BLaER1 (cell line): ENCODE results near the gene PAX8.

Experiments used
- H3K27ac ChIP-seq: shearing (Covaris generic); formaldehyde crosslinking; 2 replicates; pipeline ENCODE4 v1.8.1; 2022
- H3K27me3 ChIP-seq: shearing (Covaris generic); formaldehyde crosslinking; 2 replicates; pipeline ENCODE4 v1.8.1; 2022
- H3K36me3 ChIP-seq: shearing (Covaris generic); formaldehyde crosslinking; 2 replicates; pipeline ENCODE4 v1.8.1; 2022
- H3K4me1 ChIP-seq: shearing (Covaris generic); formaldehyde crosslinking; 2 replicates; pipeline ENCODE4 v1.8.1; 2022
- H3K4me2 ChIP-seq: shearing (Covaris generic); formaldehyde crosslinking; 2 replicates; pipeline ENCODE4 v1.8.1; 2022
- H3K4me3 ChIP-seq: shearing (Covaris generic); formaldehyde crosslinking; 2 replicates; pipeline ENCODE4 v1.8.1; 2022
- H3K9ac ChIP-seq: shearing (Covaris generic); formaldehyde crosslinking; 2 replicates; pipeline ENCODE4 v1.8.1; 2022
- H3K9me3 ChIP-seq: shearing (Covaris generic); formaldehyde crosslinking; 2 replicates; pipeline ENCODE4 v1.8.1; 2022
- H4K20me1 ChIP-seq: shearing (Covaris generic); formaldehyde crosslinking; 2 replicates; pipeline ENCODE4 v1.8.1; 2022
- Cebpa-rat ChIP-seq: shearing (Covaris generic); IDR thresholded peaks from 2 replicates; pipeline ENCODE4 v1.8.1; 2022

Gene PAX8

DNA sequence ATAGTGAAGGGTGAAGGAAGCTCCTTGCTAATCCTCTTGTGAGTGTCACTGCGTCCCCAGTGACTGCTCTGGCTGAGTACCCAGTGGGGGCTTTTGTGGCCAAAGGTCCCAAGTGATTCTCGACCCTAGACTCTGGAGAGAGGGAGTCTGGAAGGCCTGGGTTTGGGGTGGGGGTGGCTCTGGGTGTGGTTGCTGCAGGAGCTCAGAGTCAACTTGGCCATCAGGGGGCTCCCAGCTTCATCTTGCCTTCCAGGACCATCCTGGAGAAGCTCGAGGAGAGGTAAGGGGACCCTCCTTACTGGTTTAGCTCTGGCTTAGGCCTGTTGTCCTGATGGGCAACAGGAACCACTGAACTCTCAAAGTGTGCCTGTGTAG, 104.4 kb downstream of the PAX8 start:
- peak overlapping the region; percentile 73 for H3K9ac ChIP-seq
- peak overlapping the region; percentile 98 for H3K4me2 ChIP-seq
- peak overlapping the region; percentile 82 for H3K27ac ChIP-seq
- no peak for TF ChIP-seq Cebpa-rat
- no peaks in the 10 kb centered on the region for H3K27me3 ChIP-seq
- peaks cover 8% of the 10 kb centered on the region; the same call in 1 of the 2 replicates for H3K36me3 ChIP-seq
- peak overlapping the region; percentile 66 for H3K4me3 ChIP-seq
- H3K9me3 ChIP-seq, result no peaks in the 10 kb centered on the region
- H4K20me1 ChIP-seq, result peaks cover 41% of the 10 kb centered on the region
- H3K4me1 ChIP-seq, result peaks cover 62% of the 10 kb centered on the region

GRCh38 chr2:113173542-113174375, 105.0 kb downstream of the PAX8 start, which contains the start of gene PSD4:
Gene PSD4, plus strand, starts transcription at chr2:113173971. Its CDS starts 8,486 bp downstream, at chr2:113182457.
- no peaks in the 10 kb centered on the region for H3K27me3 ChIP-seq
- H3K4me3 ChIP-seq, result peak within 1 kb of the TSS; percentile 66
- H3K36me3 ChIP-seq, result peaks cover 8% of the 10 kb centered on the region; the same call in 1 of the 2 replicates
- peaks cover 62% of the 10 kb centered on the region for H3K4me1 ChIP-seq
- H3K27ac ChIP-seq, result peak within 1 kb of the TSS; percentile 82
- H3K9me3 ChIP-seq, result no peaks in the 10 kb centered on the region
- H3K4me2 ChIP-seq, result peak within 1 kb of the TSS; percentile 98
- H4K20me1 ChIP-seq, result peaks cover 35% of the 10 kb centered on the region; the same call in 1 of the 2 replicates
- no peak for TF ChIP-seq Cebpa-rat
- peak within 1 kb of the TSS; percentile 73 for H3K9ac ChIP-seq

DNA sequence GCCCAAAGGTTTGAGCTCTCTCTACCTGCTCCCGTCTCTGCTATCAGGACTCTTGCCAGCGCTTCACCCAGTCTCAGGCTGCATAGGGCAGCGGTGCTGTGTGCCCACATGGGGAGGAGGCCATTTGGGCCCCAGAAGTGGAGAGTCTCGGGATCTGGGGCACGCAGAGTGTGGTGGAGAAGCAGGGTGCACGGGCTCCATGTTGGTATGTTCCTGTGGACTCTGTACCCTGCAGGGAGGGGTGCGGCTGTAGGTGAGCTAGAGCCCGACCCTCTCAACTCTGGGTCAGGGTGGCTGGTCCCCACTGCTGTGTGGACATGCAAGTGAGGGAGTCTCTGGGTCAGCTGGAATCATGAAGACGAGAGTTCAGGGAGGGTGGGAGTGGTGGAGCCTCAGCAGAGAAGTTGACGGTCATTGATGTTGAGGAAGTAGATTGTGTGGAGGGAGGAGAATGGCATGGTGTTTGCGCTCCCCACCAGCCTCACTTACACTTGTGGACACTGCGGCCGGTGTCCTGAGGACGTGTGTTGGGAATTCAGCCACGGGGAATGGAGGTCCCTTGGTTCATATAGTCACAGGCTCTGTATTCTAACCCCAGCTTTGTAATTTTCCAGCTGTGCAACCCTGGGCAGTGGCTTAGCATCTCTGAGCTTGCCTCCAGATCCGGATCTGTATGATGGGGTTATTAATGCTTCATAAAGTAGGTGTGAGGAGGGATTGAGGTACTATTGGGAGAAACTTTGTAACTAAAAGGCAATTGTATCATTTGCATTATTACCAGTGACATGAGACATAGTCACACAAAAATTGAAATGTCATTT, 105.8 kb downstream of the PAX8 start:
- TF ChIP-seq Cebpa-rat, result no peak
- peak overlapping the region; percentile 82 for H3K27ac ChIP-seq
- no peak overlapping the region for H3K9ac ChIP-seq
- H3K9me3 ChIP-seq, result no peaks in the 10 kb centered on the region
- peak overlapping the region; percentile 66; the same call in 1 of the 2 replicates for H3K4me3 ChIP-seq
- H3K36me3 ChIP-seq, result peaks cover 5% of the 10 kb centered on the region; the same call in 1 of the 2 replicates
- H3K4me1 ChIP-seq, result peaks cover 65% of the 10 kb centered on the region
- peak overlapping the region; percentile 98 for H3K4me2 ChIP-seq
- peaks cover 27% of the 10 kb centered on the region; the same call in 1 of the 2 replicates for H4K20me1 ChIP-seq
- H3K27me3 ChIP-seq, result no peaks in the 10 kb centered on the region

DNA sequence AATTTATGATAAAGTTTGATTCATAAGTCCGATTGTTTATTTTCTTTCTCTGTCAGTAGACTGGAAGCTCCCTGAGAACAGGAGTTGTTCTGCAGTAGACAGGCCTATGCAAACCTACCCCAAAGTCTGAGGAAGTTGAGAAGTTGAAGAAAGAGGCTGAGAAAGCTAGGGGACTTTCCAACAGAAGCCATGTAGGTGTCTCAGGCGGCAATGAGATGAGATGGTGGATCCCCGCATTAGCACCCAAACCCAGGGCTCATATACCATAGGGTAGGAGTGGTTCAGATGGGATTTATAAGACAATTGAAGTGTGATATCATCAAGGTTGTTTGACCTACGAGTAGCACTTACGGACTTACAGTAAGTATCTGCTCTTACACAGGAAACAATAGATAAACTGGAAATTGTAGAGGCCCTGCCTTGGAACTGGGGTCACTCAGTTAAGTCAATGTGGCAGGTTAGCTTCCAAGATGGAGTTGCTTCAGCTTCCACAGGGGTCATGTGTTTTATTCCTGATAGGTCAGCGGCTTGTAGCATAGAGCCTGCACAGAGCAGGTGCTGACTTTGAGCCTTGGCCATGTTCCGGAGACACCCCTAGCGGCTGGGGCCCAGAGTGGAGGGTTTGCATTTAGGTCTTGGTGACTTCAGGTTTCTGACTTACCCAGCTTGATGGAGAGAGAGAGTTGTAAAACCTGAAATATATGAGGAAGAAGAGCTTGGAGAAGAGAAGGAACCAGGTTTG, 107.2 kb downstream of the PAX8 start:
- Histone ChIP-seq H3K27me3 (no peaks in the 10 kb centered on the region), H4K20me1 (peaks cover 13% of the 10 kb centered on the region; the same call in 1 of the 2 replicates), H3K9ac (no peak overlapping the region), H3K9me3 (no peaks in the 10 kb centered on the region), H3K36me3 (no peaks in the 10 kb centered on the region), H3K27ac (no peak overlapping the region), H3K4me2 (no peak overlapping the region), H3K4me3 (no peak overlapping the region), H3K4me1 (peaks cover 56% of the 10 kb centered on the region)
- no peak for TF ChIP-seq Cebpa-rat

DNA sequence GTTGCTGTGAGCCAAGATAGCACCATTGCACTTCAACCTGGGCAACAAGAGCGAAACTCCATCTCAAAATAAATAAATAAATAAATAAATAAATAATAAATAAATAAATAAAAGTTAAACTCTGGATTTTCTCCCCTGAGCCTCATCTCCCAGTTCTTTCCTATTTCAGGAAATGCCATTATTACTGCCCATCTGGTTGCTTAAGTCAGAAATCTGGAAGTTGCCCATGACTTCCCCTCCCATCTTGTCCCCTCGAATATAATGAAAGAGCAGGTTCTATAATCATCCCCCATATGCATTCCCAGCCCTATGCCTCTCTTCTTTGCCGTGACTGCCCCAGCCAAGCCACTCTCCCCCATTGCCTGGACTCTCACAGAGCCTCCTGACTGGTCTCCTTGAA, 109.1 kb downstream of the PAX8 start:
- no peaks in the 10 kb centered on the region for H3K36me3 ChIP-seq
- H3K4me3 ChIP-seq, result no peak overlapping the region
- no peak overlapping the region for H3K9ac ChIP-seq
- H3K4me1 ChIP-seq, result peaks cover 42% of the 10 kb centered on the region
- no peaks in the 10 kb centered on the region for H4K20me1 ChIP-seq
- H3K27ac ChIP-seq, result no peak overlapping the region
- H3K4me2 ChIP-seq, result no peak overlapping the region
- no peak for TF ChIP-seq Cebpa-rat
- H3K9me3 ChIP-seq, result no peaks in the 10 kb centered on the region
- H3K27me3 ChIP-seq, result no peaks in the 10 kb centered on the region; the same call in 1 of the 2 replicates

DNA sequence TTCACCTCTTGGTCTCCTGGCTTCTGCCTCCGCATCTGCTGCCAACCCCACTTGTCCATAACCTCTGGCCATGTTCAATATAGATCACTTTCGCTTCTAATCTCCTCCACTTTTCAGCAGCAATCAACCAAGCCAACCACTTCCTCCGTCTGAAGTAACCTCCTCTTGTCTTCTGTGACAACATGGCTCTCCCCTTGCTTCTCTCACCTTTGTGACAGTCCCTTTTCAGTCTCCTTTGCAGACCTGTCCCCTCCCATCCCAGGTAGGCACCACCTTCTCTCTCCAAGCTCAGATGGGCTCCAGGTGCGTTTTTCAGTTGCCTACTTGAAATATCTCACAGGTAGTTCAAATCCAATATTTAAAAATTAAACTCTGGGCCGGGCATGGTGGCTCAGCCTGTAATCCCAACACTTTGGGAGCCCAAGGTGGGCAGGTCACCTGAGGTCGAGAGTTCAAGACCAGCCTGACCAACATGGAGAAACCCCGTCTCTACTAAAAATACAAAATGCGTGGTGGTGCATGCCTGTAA, 109.7 kb downstream of the PAX8 start:
- TF ChIP-seq Cebpa-rat, result no peak
- H3K36me3 ChIP-seq, result no peaks in the 10 kb centered on the region
- H3K27ac ChIP-seq, result no peak overlapping the region
- H3K9ac ChIP-seq, result no peak overlapping the region
- H4K20me1 ChIP-seq, result no peaks in the 10 kb centered on the region
- H3K27me3 ChIP-seq, result no peaks in the 10 kb centered on the region; the same call in 1 of the 2 replicates
- H3K4me1 ChIP-seq, result peaks cover 37% of the 10 kb centered on the region
- H3K9me3 ChIP-seq, result no peaks in the 10 kb centered on the region
- H3K4me3 ChIP-seq, result no peak overlapping the region
- peak overlapping the region; percentile 69 for H3K4me2 ChIP-seq

DNA sequence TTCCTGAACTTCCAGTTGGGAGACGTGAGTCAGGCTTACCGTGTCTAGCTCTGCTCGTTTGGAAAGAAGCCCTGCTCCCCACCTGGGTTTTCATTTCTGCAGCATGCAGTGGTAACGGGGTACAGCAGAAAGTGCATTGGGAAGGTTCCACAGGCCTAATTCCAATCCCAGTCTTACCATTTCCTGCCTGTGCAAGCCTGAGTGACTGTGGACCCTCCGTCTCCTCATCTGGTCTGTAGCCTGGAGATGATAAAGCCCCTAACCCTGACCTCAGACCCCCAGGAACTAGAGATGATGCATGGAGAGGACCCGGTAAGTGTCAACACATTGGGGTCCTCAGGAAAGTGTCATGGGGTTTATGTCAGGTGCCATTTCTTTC, 110.8 kb downstream of the PAX8 start:
- no peak for TF ChIP-seq Cebpa-rat
- Histone ChIP-seq H3K9ac (no peak overlapping the region), H3K36me3 (no peaks in the 10 kb centered on the region), H3K27ac (no peak overlapping the region), H3K27me3 (no peaks in the 10 kb centered on the region; the same call in 1 of the 2 replicates), H3K4me3 (no peak overlapping the region), H3K9me3 (no peaks in the 10 kb centered on the region), H3K4me1 (peaks cover 25% of the 10 kb centered on the region), H3K4me2 (peak overlapping the region; percentile 69), H4K20me1 (no peaks in the 10 kb centered on the region)

DNA sequence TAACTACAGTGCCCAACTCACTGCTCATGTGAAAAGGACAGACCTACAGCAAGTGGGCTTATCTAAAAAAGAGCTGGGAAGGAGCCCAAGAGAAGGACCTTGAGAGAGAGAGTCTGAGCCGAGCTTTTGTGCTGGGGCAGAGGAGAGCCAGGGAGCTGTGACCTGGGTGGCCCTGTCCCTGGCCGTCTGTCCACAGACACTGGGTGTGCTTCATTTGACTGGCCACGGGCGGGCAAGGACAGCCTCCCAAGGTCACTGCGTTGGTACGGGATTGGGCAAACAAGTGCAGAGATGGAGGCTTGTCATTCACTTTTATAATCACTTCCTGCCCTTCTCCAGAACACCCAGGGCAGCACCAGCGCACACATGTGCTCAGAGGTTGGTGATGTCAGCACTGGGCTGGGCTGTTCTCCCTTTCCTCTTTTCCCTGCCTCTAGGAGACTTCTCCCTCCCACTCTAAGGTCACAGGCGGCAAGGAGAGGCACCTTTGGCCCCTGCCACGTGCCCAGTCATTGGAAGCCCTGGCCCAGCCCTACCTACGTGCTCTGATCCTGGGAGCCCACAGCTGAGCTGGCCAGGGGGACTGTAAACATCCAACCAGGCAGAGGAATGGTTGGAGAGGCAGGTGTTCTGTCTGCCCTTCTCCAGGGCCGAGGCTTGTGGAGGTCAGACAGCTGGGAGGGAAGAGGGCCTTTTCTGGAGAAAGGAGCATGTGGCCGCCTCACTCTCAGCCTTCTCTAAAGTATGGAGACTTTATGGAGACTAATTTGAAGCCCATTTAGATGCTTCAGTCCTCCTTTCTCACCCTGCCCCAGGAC, 111.4 kb downstream of the PAX8 start:
- TF ChIP-seq Cebpa-rat, result no peak
- Histone ChIP-seq H3K9me3 (no peaks in the 10 kb centered on the region), H3K4me1 (peaks cover 20% of the 10 kb centered on the region)

More for the DNA sequence above, 111.4 kb downstream of the PAX8 start:
- Histone ChIP-seq H3K27me3 (no peaks in the 10 kb centered on the region; the same call in 1 of the 2 replicates), H3K9ac (no peak overlapping the region), H4K20me1 (no peaks in the 10 kb centered on the region), H3K4me2 (no peak overlapping the region), H3K27ac (no peak overlapping the region), H3K36me3 (no peaks in the 10 kb centered on the region), H3K4me3 (no peak overlapping the region)
